Smooth muscle cell of bladder (primary cell): Measurements from ENCODE around the gene CRACR2B. TPM values are rescaled to one million over a fixed set of nuclear protein-coding genes. Genes with fewer than 3 reads are reported as not detected.

Experiments used
- total RNA-seq: library from RNA; depleted of rRNA; stranded (reverse); fragments of >200 nt; gene quantifications from 2 replicates; pipeline ENCODE4 v1.2.3, GENCODE V29; 2014

The CRACR2B gene
- total RNA-seq = 0.14 and 0.65 TPM in 2 replicates

GRCh38 chr11:827897-828192, at the start of gene CRACR2B:
TSS of gene CRACR2B (plus strand) at chr11:827919. CDS start at chr11:828608, 689 bp downstream.

GRCh38 chr11:789943-790342, 37.8 kb upstream of the CRACR2B start, which contains the start of gene CEND1:
TSS of gene CEND1 (minus strand) at chr11:790090. CDS start at chr11:788576, 1,514 bp downstream.

GRCh38 chr11:798093-798713, 29.5 kb upstream of the CRACR2B start, which contains the start of gene SLC25A22:
TSS of gene SLC25A22 (minus strand) at chr11:798281. CDS start at chr11:795006, 3,275 bp downstream.

GRCh38 chr11:809287-810039, 18.3 kb upstream of the CRACR2B start, which contains the start of gene RPLP2:
TSS of gene RPLP2 (plus strand) at chr11:809967. CDS start at chr11:810235, 268 bp downstream.

GRCh38 chr11:818396-819128, 9.2 kb upstream of the CRACR2B start, which contains the start of gene PNPLA2:
TSS of gene PNPLA2 (plus strand) at chr11:818914. CDS start at chr11:819719, 805 bp downstream.

GRCh38 chr11:832529-833113, 4.9 kb downstream of the CRACR2B start, which contains the start of gene CD151:
TSS of gene CD151 (plus strand) at chr11:832952. CDS start at chr11:836070, 3,118 bp downstream.

GRCh38 chr11:842370-843002, 14.8 kb downstream of the CRACR2B start, which contains the start of the genes POLR2L and TSPAN4:
TSS of gene POLR2L (minus strand) at chr11:842529. CDS start at chr11:842508, 21 bp downstream.
TSS of gene TSPAN4 (plus strand) at chr11:842852. CDS start at chr11:850305, 7,453 bp downstream.

Other genes starting within 250 kb of the CRACR2B start
- 5.7 and 6.0 TPM in 2 replicates for gene IRF7, start 212.0 kb upstream of the CRACR2B start, total RNA-seq
- not detected in 2 replicates for gene CDHR5, start 203.0 kb upstream of the CRACR2B start, total RNA-seq
- gene SCT, start 200.7 kb upstream of the CRACR2B start, total RNA-seq = not detected in 2 replicates
- gene DRD4, start 190.7 kb upstream of the CRACR2B start, total RNA-seq = 0.18 TPM in 1 of 2 replicates, not detected in the other
- gene DEAF1, start 132.7 kb upstream of the CRACR2B start, total RNA-seq = 21.2 and 31.3 TPM in 2 replicates
- gene TMEM80, start 132.1 kb upstream of the CRACR2B start, total RNA-seq = 11.9 and 12.1 TPM in 2 replicates
- gene EPS8L2, start 121.7 kb upstream of the CRACR2B start, total RNA-seq = 33.9 and 35.4 TPM in 2 replicates
- 228 and 306 TPM in 2 replicates for gene TALDO1, start 80.5 kb upstream of the CRACR2B start, total RNA-seq
- 16.4 and 17.9 TPM in 2 replicates for gene GATD1, start 50.4 kb upstream of the CRACR2B start, total RNA-seq
- gene CEND1, start 37.8 kb upstream of the CRACR2B start, total RNA-seq = 0.28 and 0.85 TPM in 2 replicates
- gene SLC25A22, start 29.6 kb upstream of the CRACR2B start, total RNA-seq = 6.5 and 12.3 TPM in 2 replicates
- 4.4 and 9.2 TPM in 2 replicates for gene PIDD1, start 22.7 kb upstream of the CRACR2B start, total RNA-seq
- 394 and 414 TPM in 2 replicates for gene RPLP2, start 18.0 kb upstream of the CRACR2B start, total RNA-seq
- 17.2 and 21.4 TPM in 2 replicates for gene PNPLA2, start 9.0 kb upstream of the CRACR2B start, total RNA-seq
- gene CD151, start 5.0 kb downstream of the CRACR2B start, total RNA-seq = 455 and 613 TPM in 2 replicates
- gene POLR2L, start 14.6 kb downstream of the CRACR2B start, total RNA-seq = 239 and 265 TPM in 2 replicates
- gene TSPAN4, start 14.9 kb downstream of the CRACR2B start, total RNA-seq = 134 and 155 TPM in 2 replicates
- 40.4 and 56.2 TPM in 2 replicates for gene CHID1, start 82.9 kb downstream of the CRACR2B start, total RNA-seq
- gene AP2A2, start 98.0 kb downstream of the CRACR2B start, total RNA-seq = 16.9 and 20.8 TPM in 2 replicates
- gene MUC6, start 208.8 kb downstream of the CRACR2B start, total RNA-seq = not detected in 2 replicates
- not detected in 2 replicates for gene MUC2, start 247.0 kb downstream of the CRACR2B start, total RNA-seq